H9 (cell line): ENCODE results near the gene RAMAC. TPM values are rescaled to one million over a fixed set of nuclear protein-coding genes. Genes with fewer than 3 reads are reported as not detected.
A peak's percentile ranks its signal among the peaks of the same experiment; 100 is the strongest.

Experiments
- DNase-seq: peaks from one replicate; pipeline ENCODE4 v3.0.0-alpha.2; 2017
- H2AFZ ChIP-seq: one replicate; pipeline ENCODE4 v1.6.1; 2013; ENCODE audit warnings: mild to moderate bottlenecking, low read length, control low read depth, moderate library complexity
- H2AK5ac ChIP-seq: 2 replicates; pipeline ENCODE4 v1.6.1; 2013; ENCODE audit warnings: low read length, control low read depth, mixed read lengths; ENCODE audit not compliant: insufficient read length
- H2BK120ac ChIP-seq: one replicate; pipeline ENCODE4 v1.6.1; 2013; ENCODE audit warnings: low read depth, mild to moderate bottlenecking, low read length, control low read depth, inconsistent platforms; ENCODE audit not compliant: poor library complexity, severe bottlenecking
- H2BK12ac ChIP-seq: 2 replicates; pipeline ENCODE4 v1.6.1; 2013; ENCODE audit warnings: low read length, control low read depth, mixed read lengths, low read depth; ENCODE audit not compliant: insufficient read length
- H2BK15ac ChIP-seq: 2 replicates; pipeline ENCODE4 v1.6.1; 2013; ENCODE audit warnings: low read depth, low read length, control low read depth
- H2BK20ac ChIP-seq: one replicate; pipeline ENCODE4 v1.6.1; 2013; ENCODE audit warnings: low read depth, mild to moderate bottlenecking, low read length, control low read depth, inconsistent platforms; ENCODE audit not compliant: poor library complexity, severe bottlenecking
- H2BK5ac ChIP-seq: 2 replicates; pipeline ENCODE4 v1.6.1; 2013; ENCODE audit warnings: low read length, control low read depth, mixed read lengths; ENCODE audit not compliant: insufficient read length
- H3K14ac ChIP-seq: 2 replicates; pipeline ENCODE4 v1.6.1; 2013; ENCODE audit warnings: low read length, control low read depth; ENCODE audit not compliant: insufficient read depth
- H3K18ac ChIP-seq: 2 replicates; pipeline ENCODE4 v1.6.1; 2013; ENCODE audit warnings: low read depth, mild to moderate bottlenecking, mixed read lengths, low read length, control low read depth; ENCODE audit not compliant: insufficient read length
- H3K23ac ChIP-seq: 2 replicates; pipeline ENCODE4 v1.6.1; 2013; ENCODE audit warnings: low read length, control low read depth, mixed read lengths, low read depth; ENCODE audit not compliant: insufficient read length
- H3K23me2 ChIP-seq: 2 replicates; pipeline ENCODE4 v1.6.1; 2013; ENCODE audit warnings: low read depth, mild to moderate bottlenecking, mixed read lengths, low read length, control low read depth; ENCODE audit not compliant: insufficient read length, poor library complexity, severe bottlenecking
- H3K27ac ChIP-seq: 2 replicates; pipeline ENCODE4 v1.5.1; 2013; ENCODE audit warnings: low read length, control low read depth, mixed read lengths, low read depth; ENCODE audit not compliant: insufficient read length
- H3K27me3 ChIP-seq: 2 replicates; pipeline ENCODE4 v1.6.1; 2013; ENCODE audit warnings: low read length, control low read depth, inconsistent platforms; ENCODE audit not compliant: insufficient read depth
- H3K4ac ChIP-seq: 2 replicates; pipeline ENCODE4 v1.6.1; 2013; ENCODE audit warnings: low read depth, mild to moderate bottlenecking, control low read depth, inconsistent platforms, low read length, moderate library complexity
- H3K4me1 ChIP-seq: 2 replicates; pipeline ENCODE4 v1.6.1; 2013; ENCODE audit warnings: low read length, control low read depth, inconsistent platforms; ENCODE audit not compliant: insufficient read depth
- H3K4me2 ChIP-seq: 2 replicates; pipeline ENCODE4 v1.6.1; 2013; ENCODE audit warnings: low read length, control low read depth, mixed read lengths; ENCODE audit not compliant: insufficient read length, insufficient read depth
- H3K56ac ChIP-seq: 2 replicates; pipeline ENCODE4 v1.6.1; 2013; ENCODE audit warnings: low read depth, mild to moderate bottlenecking, mixed read lengths, low read length, control low read depth; ENCODE audit not compliant: insufficient read length
- H3K79me1 ChIP-seq: 2 replicates; pipeline ENCODE4 v1.6.1; 2013; ENCODE audit warnings: low read depth, mild to moderate bottlenecking, moderate library complexity, low read length, control low read depth, inconsistent platforms; ENCODE audit not compliant: insufficient read depth, poor library complexity, severe bottlenecking
- H3K79me2 ChIP-seq: 2 replicates; pipeline ENCODE4 v1.6.1; 2013; ENCODE audit warnings: low read length, control low read depth, inconsistent platforms; ENCODE audit not compliant: insufficient read depth
- H3K9ac ChIP-seq: 2 replicates; pipeline ENCODE4 v1.6.1; 2013; ENCODE audit warnings: low read length, control low read depth, mixed read lengths; ENCODE audit not compliant: insufficient read length; ENCODE audit errors: extremely low read depth
- H3K9me3 ChIP-seq: one replicate; pipeline ENCODE4 v1.6.1; 2013; ENCODE audit warnings: low read depth, low read length, inconsistent platforms; ENCODE audit not compliant: control insufficient read depth
- H3T11ph ChIP-seq: one replicate; pipeline ENCODE4 v1.6.1; 2013; ENCODE audit warnings: mild to moderate bottlenecking, low read length, control low read depth, inconsistent platforms
- H4K20me1 ChIP-seq: one replicate; pipeline ENCODE4 v1.6.1; 2013; ENCODE audit not compliant: control insufficient read depth, insufficient read length, insufficient read depth
- H4K5ac ChIP-seq: 2 replicates; pipeline ENCODE4 v1.6.1; 2013; ENCODE audit warnings: low read depth, mild to moderate bottlenecking, mixed read lengths, low read length, control low read depth; ENCODE audit not compliant: insufficient read length
- H4K8ac ChIP-seq: replicated peaks from 2 replicates; pipeline ENCODE4 v1.6.1; 2013; ENCODE audit warnings: low read length, control low read depth, mixed read lengths, low read depth; ENCODE audit not compliant: insufficient read length
- H4K91ac ChIP-seq: 2 replicates; pipeline ENCODE4 v1.6.1; 2013; ENCODE audit warnings: low read depth, mild to moderate bottlenecking, moderate library complexity, mixed read lengths, low read length, control low read depth; ENCODE audit not compliant: insufficient read length
- H3K27ac Mint-ChIP-seq, 3 experiments: 2 replicates in 2 of 3; 3 replicates in 1 of 3; pipeline ENCODE4 v1.8.0; 2020 to 2021; ENCODE audit warnings: mixed read lengths in 3 of 3, mild to moderate bottlenecking in 1 of 3, moderate library complexity in 1 of 3
- H3K27me3 Mint-ChIP-seq: 2 replicates; pipeline ENCODE4 v1.8.0; 2021; ENCODE audit warnings: low read depth, mild to moderate bottlenecking, moderate library complexity, mixed read lengths
- H3K36me3 Mint-ChIP-seq, 3 experiments: 2 replicates in 2 of 3; 3 replicates in 1 of 3; pipeline ENCODE4 v1.8.0; 2020 to 2021; ENCODE audit warnings: low read depth in 3 of 3, mixed read lengths in 3 of 3; ENCODE audit not compliant: insufficient read depth in 1 of 3
- H3K4me1 Mint-ChIP-seq, 2 experiments: 2 replicates each; pipeline ENCODE4 v1.8.0; 2020; ENCODE audit warnings: mixed read lengths in 2 of 2
- H3K4me3 Mint-ChIP-seq, 2 experiments: 2 replicates in 1 of 2; 3 replicates in 1 of 2; pipeline ENCODE4 v1.8.0; 2020 to 2021; ENCODE audit warnings: mild to moderate bottlenecking in 2 of 2, mixed read lengths in 2 of 2, moderate library complexity in 1 of 2
- H3K9me3 Mint-ChIP-seq, 2 experiments: 2 replicates in 1 of 2; 3 replicates in 1 of 2; pipeline ENCODE4 v1.8.0; 2020; ENCODE audit warnings: mild to moderate bottlenecking in 2 of 2, mixed read lengths in 2 of 2, moderate library complexity in 1 of 2
- WGBS: extraction: QIAGEN DNeasy Blood & Tissue Kit; methylation state at CpG from one replicate; pipeline ENCODE4 v1.1.7; 2013; ENCODE audit warnings: missing lambda C conversion rate, low lambda C conversion rate, mixed read lengths; ENCODE audit not compliant: insufficient read length; ENCODE audit errors: extremely low coverage; 5-methylcytosine and 5-hydroxymethylcytosine counted together
- total RNA-seq: library from RNA; stranded (reverse); gene quantifications from 2 replicates; pipeline ENCODE4 v1.2.1, GENCODE V29; 2021
- TF ChIP-seq, protein P1 (sequence below): fragments of 200-600 bp; sonication (generic); conservative IDR thresholded peaks from 3 replicates; pipeline ENCODE4 v1.8.0; 2021; ENCODE audit warnings: antibody characterized with exemption, mild to moderate bottlenecking

Gene RAMAC
- total RNA-seq, 1 experiment from 2014 or later = 35.8 TPM

GRCh38 chr15:83012076-83012426, 26.0 kb downstream of the RAMAC start:
- WGBS = no CpG with 5 or more reads among the region's 9 CpGs
- Histone ChIP-seq H2AFZ (no peak overlapping the region), H4K5ac (peak overlapping the region; percentile 31), H2BK20ac (no peak overlapping the region), H3K4ac (no peak overlapping the region), H2BK5ac (no peak overlapping the region), H3K79me1 (no peaks in the 10 kb centered on the region), H3K4me2 (peak overlapping the region; percentile 57), H3K23ac (no peak overlapping the region), H3K9me3 (no peaks in the 10 kb centered on the region), H3K4me1 (no peaks in the 10 kb centered on the region), H3K9ac (peak overlapping the region; percentile 47), H2BK12ac (no peak overlapping the region), H4K8ac (no peak overlapping the region), H2BK15ac (no peak overlapping the region), H4K91ac (no peak overlapping the region), H3K23me2 (peaks cover 5% of the 10 kb centered on the region), H3K18ac (peak overlapping the region; percentile 88), H3K56ac (no peak overlapping the region), H3T11ph (no peak overlapping the region), H3K79me2 (no peaks in the 10 kb centered on the region; the same call in 1 of the 2 replicates), H2BK120ac (no peak overlapping the region), H3K27me3 (no peaks in the 10 kb centered on the region), H3K27ac (no peak overlapping the region), H3K14ac (peak overlapping the region; percentile 78), H4K20me1 (no peaks in the 10 kb centered on the region), H2AK5ac (peak overlapping the region; percentile 4)
- TF ChIP-seq, protein P1, sequence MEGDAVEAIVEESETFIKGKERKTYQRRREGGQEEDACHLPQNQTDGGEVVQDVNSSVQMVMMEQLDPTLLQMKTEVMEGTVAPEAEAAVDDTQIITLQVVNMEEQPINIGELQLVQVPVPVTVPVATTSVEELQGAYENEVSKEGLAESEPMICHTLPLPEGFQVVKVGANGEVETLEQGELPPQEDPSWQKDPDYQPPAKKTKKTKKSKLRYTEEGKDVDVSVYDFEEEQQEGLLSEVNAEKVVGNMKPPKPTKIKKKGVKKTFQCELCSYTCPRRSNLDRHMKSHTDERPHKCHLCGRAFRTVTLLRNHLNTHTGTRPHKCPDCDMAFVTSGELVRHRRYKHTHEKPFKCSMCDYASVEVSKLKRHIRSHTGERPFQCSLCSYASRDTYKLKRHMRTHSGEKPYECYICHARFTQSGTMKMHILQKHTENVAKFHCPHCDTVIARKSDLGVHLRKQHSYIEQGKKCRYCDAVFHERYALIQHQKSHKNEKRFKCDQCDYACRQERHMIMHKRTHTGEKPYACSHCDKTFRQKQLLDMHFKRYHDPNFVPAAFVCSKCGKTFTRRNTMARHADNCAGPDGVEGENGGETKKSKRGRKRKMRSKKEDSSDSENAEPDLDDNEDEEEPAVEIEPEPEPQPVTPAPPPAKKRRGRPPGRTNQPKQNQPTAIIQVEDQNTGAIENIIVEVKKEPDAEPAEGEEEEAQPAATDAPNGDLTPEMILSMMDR = no peak
- H3K4me3 Mint-ChIP-seq = peak overlapping the region; percentile 93 to 100
- peaks cover 5 to 10% of the 10 kb centered on the region in 2 experiments; a peak in 3 of 5 replicates for H3K9me3 Mint-ChIP-seq
- peaks cover 3% of the 10 kb centered on the region; the same call in 1 of the 2 replicates for H3K27me3 Mint-ChIP-seq
- H3K27ac Mint-ChIP-seq = peak overlapping the region in 1 of 3 experiments; percentile 92; a peak in 3 of 7 replicates
- H3K36me3 Mint-ChIP-seq = peaks cover 17 to 30% (median 24%) of the 10 kb centered on the region in 3 experiments
- peaks cover 30 to 35% of the 10 kb centered on the region in 2 experiments for H3K4me1 Mint-ChIP-seq
- DNase-seq = peak; percentile 34
